Measurements from ENCODE around the gene FAM98C. TPM values are rescaled to one million over a fixed set of nuclear protein-coding genes. Genes with fewer than 3 reads are reported as not detected.
"Not testable (repeated sequence)": the region's sequence is repeated elsewhere in the genome, so short reads cannot be mapped to it uniquely, and the experiment has no call there.

The FAM98C gene
- total RNA-seq, 4 donors from 2014 or later = 2.1 to 21.1 (median 11.7) TPM

GRCh38 chr19:38421856-38422255 is 19.0 kb downstream of the FAM98C start:
- no peaks in the 10 kb centered on the region for H3K9me3 ChIP-seq
- TF ChIP-seq POLR2A (IDR thresholded peaks at IDR 0.05) (no peak), CTCF (IDR thresholded peaks at IDR 0.05) (no peak)
- no peaks in the 10 kb centered on the region for H3K36me3 ChIP-seq
- no peak for DNase-seq
- intact Hi-C loops (cut with DNase I; ENCODE audit: low total_unique reads) = no loop called here
- no peak overlapping the region for H3K4me3 ChIP-seq
- H3K27me3 ChIP-seq = no peaks in the 10 kb centered on the region
- H3K27ac ChIP-seq = no peak overlapping the region
- no peaks in the 10 kb centered on the region for H3K4me1 ChIP-seq

- intact Hi-C loops (cut with DNase I; ENCODE audit: low total_unique reads) = no loop called here
- H3K36me3 ChIP-seq = no peaks in the 10 kb centered on the region
- H3K4me1 ChIP-seq = no peaks in the 10 kb centered on the region
- TF ChIP-seq CTCF (IDR thresholded peaks at IDR 0.05) = no peak
- no peak for TF ChIP-seq POLR2A (IDR thresholded peaks at IDR 0.05)
- H3K4me3 ChIP-seq = no peak overlapping the region
- DNase-seq = no peak
- H3K9me3 ChIP-seq = no peaks in the 10 kb centered on the region
- no peak overlapping the region for H3K27ac ChIP-seq
- no peaks in the 10 kb centered on the region for H3K27me3 ChIP-seq
Measured at GRCh38 chr19:38422438-38422837, 19.5 kb downstream of the FAM98C start.

- no peaks in the 10 kb centered on the region for H3K27me3 ChIP-seq
- TF ChIP-seq POLR2A (IDR thresholded peaks at IDR 0.05) (no peak), CTCF (IDR thresholded peaks at IDR 0.05) (no peak)
Measured at GRCh38 chr19:38424272-38424671, 21.4 kb downstream of the FAM98C start.

GRCh38 chr19:38425222-38425809 is 22.4 kb downstream of the FAM98C start:
- no peaks in the 10 kb centered on the region for H3K9me3 ChIP-seq
- no peaks in the 10 kb centered on the region for H3K27me3 ChIP-seq
- TF ChIP-seq CTCF (IDR thresholded peaks at IDR 0.05) = no peak
- no peaks in the 10 kb centered on the region for H3K4me1 ChIP-seq
- no peak for DNase-seq
- no peak overlapping the region for H3K4me3 ChIP-seq
- intact Hi-C loops (cut with DNase I; ENCODE audit: low total_unique reads) = no loop called here
- H3K27ac ChIP-seq = no peak overlapping the region
- no peaks in the 10 kb centered on the region for H3K36me3 ChIP-seq

More at GRCh38 chr19:38424272-38424671, 21.4 kb downstream of the FAM98C start:
- no peaks in the 10 kb centered on the region for H3K9me3 ChIP-seq
- H3K4me1 ChIP-seq = no peaks in the 10 kb centered on the region
- no peak overlapping the region for H3K4me3 ChIP-seq
- H3K36me3 ChIP-seq = no peaks in the 10 kb centered on the region
- H3K27ac ChIP-seq = no peak overlapping the region
- intact Hi-C loops (cut with DNase I; ENCODE audit: low total_unique reads) = no loop called here
- DNase-seq = no peak

GRCh38 chr19:38425810-38426466 is 23.0 kb downstream of the FAM98C start, which contains the start of gene RASGRP4:
Gene RASGRP4, minus strand, starts transcription at chr19:38426219. Its CDS starts 128 bp downstream, at chr19:38426091.
- Histone ChIP-seq H3K27me3 (no peaks in the 10 kb centered on the region), H3K4me1 (no peaks in the 10 kb centered on the region), H3K4me3 (no peak within 1 kb of the TSS), H3K27ac (no peak within 1 kb of the TSS), H3K36me3 (no peaks in the 10 kb centered on the region), H3K9me3 (no peaks in the 10 kb centered on the region)
- intact Hi-C loops (cut with DNase I; ENCODE audit: low total_unique reads) = no loop called here
- no peak for DNase-seq
- TF ChIP-seq CTCF (IDR thresholded peaks at IDR 0.05) = no peak
- TF ChIP-seq POLR2A (IDR thresholded peaks at IDR 0.05) = no peak

- intact Hi-C loops (cut with DNase I; ENCODE audit: low total_unique reads); H3K36me3 ChIP-seq; H3K4me1 ChIP-seq; H3K27ac ChIP-seq; H3K27me3 ChIP-seq; H3K9me3 ChIP-seq; H3K4me3 ChIP-seq; DNase-seq: not testable (repeated sequence)
Measured at GRCh38 chr19:38427035-38427677, 24.3 kb downstream of the FAM98C start.
